Stimulated activated CD8-positive, alpha-beta memory T cell treated with anti-CD3 and anti-CD28 coated beads, Interleukin-15, amount 100 ng/mL, for 24 hours (primary cell): ENCODE data around the gene SLC4A8.
"Not testable (repeated sequence)": the region's sequence is repeated elsewhere in the genome, so short reads cannot be mapped to it uniquely, and the experiment has no call there.

Experiments used
- DNase-seq: peaks from one replicate; pipeline ENCODE4 v3.0.0-alpha.2; 2020; ENCODE audit warnings: low read depth

The SLC4A8 gene

GRCh38 chr12:51480978-51481377, 56.3 kb downstream of the SLC4A8 start:
- no peak for DNase-seq

- DNase-seq, result no peak
These were observed 58.5 kb downstream of the SLC4A8 start for GRCh38 chr12:51482929-51483697.

- DNase-seq, result no peak
These were observed 59.5 kb downstream of the SLC4A8 start for GRCh38 chr12:51484119-51484518.

GRCh38 chr12:51488281-51488680, 63.6 kb downstream of the SLC4A8 start:
- DNase-seq, result no peak

- DNase-seq, result no peak
These were observed 68.7 kb downstream of the SLC4A8 start for GRCh38 chr12:51493281-51493680.

GRCh38 chr12:51496895-51497294, 72.3 kb downstream of the SLC4A8 start:
- DNase-seq, result no peak

GRCh38 chr12:51504851-51505250, 80.2 kb downstream of the SLC4A8 start:
- no peak for DNase-seq

GRCh38 chr12:51505360-51506105, 80.9 kb downstream of the SLC4A8 start:
- no peak for DNase-seq

- DNase-seq, result no peak
These were observed 82.5 kb downstream of the SLC4A8 start for GRCh38 chr12:51507178-51507577.

GRCh38 chr12:51508285-51508684, 83.7 kb downstream of the SLC4A8 start:
- no peak for DNase-seq

GRCh38 chr12:51511546-51512260, 87.1 kb downstream of the SLC4A8 start:
- no peak for DNase-seq

- no peak for DNase-seq
These were observed 87.8 kb downstream of the SLC4A8 start for GRCh38 chr12:51512438-51512837.

- not testable (repeated sequence) for DNase-seq
These were observed 90.4 kb downstream of the SLC4A8 start for GRCh38 chr12:51515037-51515436.

GRCh38 chr12:51517316-51517715, 92.7 kb downstream of the SLC4A8 start:
- DNase-seq, result no peak

GRCh38 chr12:51517800-51518199, 93.2 kb downstream of the SLC4A8 start:
- no peak for DNase-seq

- no peak for DNase-seq
These were observed 95.1 kb downstream of the SLC4A8 start for GRCh38 chr12:51519755-51520154.

- DNase-seq, result no peak
These were observed 96.1 kb downstream of the SLC4A8 start for GRCh38 chr12:51520576-51521325.

GRCh38 chr12:51521554-51522276, 97.1 kb downstream of the SLC4A8 start:
- DNase-seq, result no peak

GRCh38 chr12:51522696-51523095, 98.1 kb downstream of the SLC4A8 start:
- DNase-seq, result no peak

GRCh38 chr12:51524386-51524901, 99.8 kb downstream of the SLC4A8 start:
- DNase-seq, result no peak

- no peak for DNase-seq
These were observed 100.9 kb downstream of the SLC4A8 start for GRCh38 chr12:51525518-51525917.
